OCI-LY7 (cell line): ENCODE data around the gene ACSS3.

Source experiments
- EZH2phosphoT487 ChIP-seq: fragments of 200-600 bp; sonication (generic); IDR thresholded peaks from 2 replicates; pipeline ENCODE4 v1.6.1; 2018; ENCODE audit warnings: low read depth, borderline replicate concordance, mild to moderate bottlenecking, mixed run types, antibody characterized with exemption, low read length, moderate library complexity, mixed read lengths
- TF ChIP-seq, protein P1 (sequence below): fragments of 200-600 bp; sonication (generic); conservative IDR thresholded peaks from 2 replicates; pipeline ENCODE4 v1.5.1; 2014; ENCODE audit warnings: mild to moderate bottlenecking, antibody characterized with exemption, low read length, moderate library complexity, mixed read lengths

DNA sequence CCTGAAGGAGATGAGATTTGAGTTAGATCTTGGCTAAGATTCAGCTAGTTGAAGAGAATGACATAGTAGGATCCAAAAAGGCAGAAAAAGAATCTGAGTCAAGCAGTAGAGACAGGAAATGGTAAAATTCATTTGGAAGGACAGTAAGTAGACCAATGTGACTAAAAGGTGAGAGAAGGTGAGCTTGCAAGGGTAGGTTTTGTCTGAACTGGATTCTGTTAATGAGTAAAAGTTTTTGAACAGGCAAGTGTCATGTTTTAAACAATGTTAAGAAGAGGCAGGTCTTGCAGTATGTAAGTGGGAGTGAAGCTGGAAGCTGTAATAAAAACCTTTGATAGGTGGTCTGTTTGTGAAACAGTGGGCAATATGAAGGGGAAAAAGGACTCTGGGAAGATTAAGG is 58.6 kb downstream of the ACSS3 start:
- TF ChIP-seq, protein P1, sequence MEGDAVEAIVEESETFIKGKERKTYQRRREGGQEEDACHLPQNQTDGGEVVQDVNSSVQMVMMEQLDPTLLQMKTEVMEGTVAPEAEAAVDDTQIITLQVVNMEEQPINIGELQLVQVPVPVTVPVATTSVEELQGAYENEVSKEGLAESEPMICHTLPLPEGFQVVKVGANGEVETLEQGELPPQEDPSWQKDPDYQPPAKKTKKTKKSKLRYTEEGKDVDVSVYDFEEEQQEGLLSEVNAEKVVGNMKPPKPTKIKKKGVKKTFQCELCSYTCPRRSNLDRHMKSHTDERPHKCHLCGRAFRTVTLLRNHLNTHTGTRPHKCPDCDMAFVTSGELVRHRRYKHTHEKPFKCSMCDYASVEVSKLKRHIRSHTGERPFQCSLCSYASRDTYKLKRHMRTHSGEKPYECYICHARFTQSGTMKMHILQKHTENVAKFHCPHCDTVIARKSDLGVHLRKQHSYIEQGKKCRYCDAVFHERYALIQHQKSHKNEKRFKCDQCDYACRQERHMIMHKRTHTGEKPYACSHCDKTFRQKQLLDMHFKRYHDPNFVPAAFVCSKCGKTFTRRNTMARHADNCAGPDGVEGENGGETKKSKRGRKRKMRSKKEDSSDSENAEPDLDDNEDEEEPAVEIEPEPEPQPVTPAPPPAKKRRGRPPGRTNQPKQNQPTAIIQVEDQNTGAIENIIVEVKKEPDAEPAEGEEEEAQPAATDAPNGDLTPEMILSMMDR = no peak
- no peak for TF ChIP-seq EZH2phosphoT487
